ENCODE measurements around the gene BRPF3.

GRCh38 chr6:36204068-36204753 is 7.7 kb downstream of the BRPF3 start:
- TF ChIP-seq, protein P1, sequence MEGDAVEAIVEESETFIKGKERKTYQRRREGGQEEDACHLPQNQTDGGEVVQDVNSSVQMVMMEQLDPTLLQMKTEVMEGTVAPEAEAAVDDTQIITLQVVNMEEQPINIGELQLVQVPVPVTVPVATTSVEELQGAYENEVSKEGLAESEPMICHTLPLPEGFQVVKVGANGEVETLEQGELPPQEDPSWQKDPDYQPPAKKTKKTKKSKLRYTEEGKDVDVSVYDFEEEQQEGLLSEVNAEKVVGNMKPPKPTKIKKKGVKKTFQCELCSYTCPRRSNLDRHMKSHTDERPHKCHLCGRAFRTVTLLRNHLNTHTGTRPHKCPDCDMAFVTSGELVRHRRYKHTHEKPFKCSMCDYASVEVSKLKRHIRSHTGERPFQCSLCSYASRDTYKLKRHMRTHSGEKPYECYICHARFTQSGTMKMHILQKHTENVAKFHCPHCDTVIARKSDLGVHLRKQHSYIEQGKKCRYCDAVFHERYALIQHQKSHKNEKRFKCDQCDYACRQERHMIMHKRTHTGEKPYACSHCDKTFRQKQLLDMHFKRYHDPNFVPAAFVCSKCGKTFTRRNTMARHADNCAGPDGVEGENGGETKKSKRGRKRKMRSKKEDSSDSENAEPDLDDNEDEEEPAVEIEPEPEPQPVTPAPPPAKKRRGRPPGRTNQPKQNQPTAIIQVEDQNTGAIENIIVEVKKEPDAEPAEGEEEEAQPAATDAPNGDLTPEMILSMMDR (IDR thresholded peaks at IDR 0.05; ENCODE audit: poor library complexity, severe bottlenecking): no peak
- TF ChIP-seq MXI1 (conservative IDR thresholded peaks at IDR 0.05; ENCODE audit: poor library complexity, severe bottlenecking) (no peak), EP300 (conservative IDR thresholded peaks at IDR 0.05; ENCODE audit: poor library complexity, severe bottlenecking) (no peak), EZH2 (IDR thresholded peaks at IDR 0.05; ENCODE audit: borderline replicate concordance, insufficient read depth, low read length, poor library complexity, severe bottlenecking) (no peak), REST (IDR thresholded peaks at IDR 0.05; ENCODE audit: borderline replicate concordance) (no peak), RAD21 (conservative IDR thresholded peaks at IDR 0.05) (no peak), POLR2AphosphoS5 (IDR thresholded peaks at IDR 0.05) (no peak), TAF1 (IDR thresholded peaks at IDR 0.05; ENCODE audit: low read depth) (no peak)
